ENCODE data around the gene ARID5B. TPM values are rescaled to one million over a fixed set of nuclear protein-coding genes. Genes with fewer than 3 reads are reported as not detected.

ARID5B gene
- total RNA-seq, 1 experiment from 2014 or later, result 2.3 TPM

DNA sequence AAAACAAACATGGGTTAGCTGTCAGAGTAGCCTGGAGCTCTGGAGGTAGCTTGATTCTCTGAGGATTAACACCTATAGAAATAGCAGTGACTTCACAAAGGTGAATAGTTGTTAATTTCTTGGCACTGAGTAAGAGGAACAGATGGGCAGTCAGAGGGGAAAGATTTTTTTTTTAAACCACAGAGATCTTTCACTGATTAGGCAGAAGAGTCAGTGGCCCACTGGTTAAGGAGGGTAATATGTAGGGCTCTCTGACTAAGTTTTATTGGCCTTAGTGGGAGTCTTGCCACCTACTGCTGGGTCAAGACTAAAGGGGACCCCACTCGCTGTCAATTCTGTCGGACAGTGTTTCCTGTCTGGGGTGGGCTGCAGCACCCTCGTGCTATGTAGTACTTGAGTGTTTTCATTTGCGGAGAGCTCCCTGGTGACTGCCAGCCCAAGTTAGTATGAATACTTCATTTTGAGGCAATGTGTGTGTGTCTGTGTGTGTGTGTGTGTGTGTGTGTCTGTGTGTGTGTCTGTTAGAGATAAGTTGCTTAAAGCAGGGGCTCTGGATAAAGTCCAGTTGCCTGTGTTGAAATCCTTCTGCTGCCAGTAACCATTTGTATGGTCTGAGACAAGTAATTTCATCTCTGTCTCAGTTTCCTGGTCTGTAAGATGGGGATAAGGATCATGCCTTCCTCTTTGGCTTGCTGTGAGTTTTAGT, 145.2 kb downstream of the ARID5B start:
- Mint-ChIP-seq H3K9me3 (no peaks in the 10 kb centered on the region), H3K27ac (no peak overlapping the region), H3K27me3 (ENCODE audit: low read depth) (no peaks in the 10 kb centered on the region; the same call in 1 of the 2 replicates), H3K4me3 (no peak overlapping the region), H3K36me3 (no peaks in the 10 kb centered on the region), H3K4me1 (peaks cover 81% of the 10 kb centered on the region)
- CTCF ChIA-PET, result interaction anchor here (0.6 to 1.2 kb wide), 2 partner anchors 8 to 296 kb away, joined by 3 to 5 read pairs; no protein-coding TSS in a partner anchor
- no peak for ATAC-seq
- TF ChIP-seq GABPB1 (CRISPR knock-in tag; IDR thresholded peaks at IDR 0.05) (no peak), ATF1 (CRISPR knock-in tag; IDR thresholded peaks at IDR 0.05) (no peak), ZNF532 (CRISPR knock-in tag; IDR thresholded peaks at IDR 0.05; ENCODE audit: borderline replicate concordance) (no peak), CBFB (CRISPR knock-in tag; IDR thresholded peaks at IDR 0.05; ENCODE audit: low read depth) (no peak), ZNF317 (CRISPR knock-in tag; IDR thresholded peaks at IDR 0.05; ENCODE audit: borderline replicate concordance, low read depth) (no peak), RORB (CRISPR knock-in tag; IDR thresholded peaks at IDR 0.05) (no peak), ZNF281 (CRISPR knock-in tag; IDR thresholded peaks at IDR 0.05) (no peak), TEAD1 (CRISPR knock-in tag; IDR thresholded peaks at IDR 0.05) (no peak), CREB1 (CRISPR knock-in tag; IDR thresholded peaks at IDR 0.05) (no peak), ZSCAN18 (CRISPR knock-in tag; IDR thresholded peaks at IDR 0.05) (no peak), SP1 (CRISPR knock-in tag; conservative IDR thresholded peaks at IDR 0.05) (no peak), ZNF416 (CRISPR knock-in tag; IDR thresholded peaks at IDR 0.05) (no peak), MYBL2 (CRISPR knock-in tag; IDR thresholded peaks at IDR 0.05) (no peak), JAZF1 (CRISPR knock-in tag; IDR thresholded peaks at IDR 0.05) (no peak)
- TF ChIP-seq, protein P1, sequence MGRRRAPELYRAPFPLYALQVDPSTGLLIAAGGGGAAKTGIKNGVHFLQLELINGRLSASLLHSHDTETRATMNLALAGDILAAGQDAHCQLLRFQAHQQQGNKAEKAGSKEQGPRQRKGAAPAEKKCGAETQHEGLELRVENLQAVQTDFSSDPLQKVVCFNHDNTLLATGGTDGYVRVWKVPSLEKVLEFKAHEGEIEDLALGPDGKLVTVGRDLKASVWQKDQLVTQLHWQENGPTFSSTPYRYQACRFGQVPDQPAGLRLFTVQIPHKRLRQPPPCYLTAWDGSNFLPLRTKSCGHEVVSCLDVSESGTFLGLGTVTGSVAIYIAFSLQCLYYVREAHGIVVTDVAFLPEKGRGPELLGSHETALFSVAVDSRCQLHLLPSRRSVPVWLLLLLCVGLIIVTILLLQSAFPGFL (CRISPR knock-in tag; IDR thresholded peaks at IDR 0.05; ENCODE audit: borderline replicate concordance), result no peak
- TF ChIP-seq, protein P2, sequence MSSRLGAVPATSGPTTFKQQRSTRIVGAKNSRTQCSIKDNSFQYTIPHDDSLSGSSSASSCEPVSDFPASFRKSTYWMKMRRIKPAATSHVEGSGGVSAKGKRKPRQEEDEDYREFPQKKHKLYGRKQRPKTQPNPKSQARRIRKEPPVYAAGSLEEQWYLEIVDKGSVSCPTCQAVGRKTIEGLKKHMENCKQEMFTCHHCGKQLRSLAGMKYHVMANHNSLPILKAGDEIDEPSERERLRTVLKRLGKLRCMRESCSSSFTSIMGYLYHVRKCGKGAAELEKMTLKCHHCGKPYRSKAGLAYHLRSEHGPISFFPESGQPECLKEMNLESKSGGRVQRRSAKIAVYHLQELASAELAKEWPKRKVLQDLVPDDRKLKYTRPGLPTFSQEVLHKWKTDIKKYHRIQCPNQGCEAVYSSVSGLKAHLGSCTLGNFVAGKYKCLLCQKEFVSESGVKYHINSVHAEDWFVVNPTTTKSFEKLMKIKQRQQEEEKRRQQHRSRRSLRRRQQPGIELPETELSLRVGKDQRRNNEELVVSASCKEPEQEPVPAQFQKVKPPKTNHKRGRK (CRISPR knock-in tag; IDR thresholded peaks at IDR 0.05; ENCODE audit: borderline replicate concordance), result no peak
- DNase-seq (ENCODE audit: low spot score), result no peak
- POLR2A ChIA-PET, result no interaction called here

Data from WTC11 (cell line).